Bone marrow (tissue), 2 donors: ENCODE results near the gene STK32C.
"Not testable (repeated sequence)": the region's sequence is repeated elsewhere in the genome, so short reads cannot be mapped to it uniquely, and the experiment has no call there.

Experiments used
- DNase-seq, 2 donors: peaks; one replicate each; lab custom pipeline; 2025; lab: John Stamatoyannopoulos, UW

STK32C gene

DNA sequence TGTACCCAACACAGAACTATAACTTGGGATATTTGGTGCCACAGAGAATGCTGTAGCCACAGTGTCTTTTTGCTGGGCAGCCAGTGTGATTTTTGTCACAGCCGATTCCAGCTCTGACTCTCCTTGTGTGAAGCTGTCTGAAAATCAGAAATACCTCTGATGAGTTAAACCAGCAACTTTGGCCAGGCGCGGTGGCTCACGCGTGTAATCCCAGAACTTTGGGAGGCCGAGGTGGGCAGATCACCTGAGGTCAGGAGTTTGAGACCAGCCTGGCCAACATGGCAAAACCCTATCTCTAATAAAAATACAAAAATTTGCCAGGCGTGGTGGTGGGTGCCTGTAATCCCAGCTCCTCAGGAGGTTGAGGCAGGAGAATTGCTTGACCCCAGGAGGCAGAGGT is 30.1 kb upstream of the STK32C start:
- DNase-seq, result not testable (repeated sequence)

- DNase-seq, result no peak
Measured at GRCh38 chr10:132336919-132337407, 29.2 kb upstream of the STK32C start.

DNA sequence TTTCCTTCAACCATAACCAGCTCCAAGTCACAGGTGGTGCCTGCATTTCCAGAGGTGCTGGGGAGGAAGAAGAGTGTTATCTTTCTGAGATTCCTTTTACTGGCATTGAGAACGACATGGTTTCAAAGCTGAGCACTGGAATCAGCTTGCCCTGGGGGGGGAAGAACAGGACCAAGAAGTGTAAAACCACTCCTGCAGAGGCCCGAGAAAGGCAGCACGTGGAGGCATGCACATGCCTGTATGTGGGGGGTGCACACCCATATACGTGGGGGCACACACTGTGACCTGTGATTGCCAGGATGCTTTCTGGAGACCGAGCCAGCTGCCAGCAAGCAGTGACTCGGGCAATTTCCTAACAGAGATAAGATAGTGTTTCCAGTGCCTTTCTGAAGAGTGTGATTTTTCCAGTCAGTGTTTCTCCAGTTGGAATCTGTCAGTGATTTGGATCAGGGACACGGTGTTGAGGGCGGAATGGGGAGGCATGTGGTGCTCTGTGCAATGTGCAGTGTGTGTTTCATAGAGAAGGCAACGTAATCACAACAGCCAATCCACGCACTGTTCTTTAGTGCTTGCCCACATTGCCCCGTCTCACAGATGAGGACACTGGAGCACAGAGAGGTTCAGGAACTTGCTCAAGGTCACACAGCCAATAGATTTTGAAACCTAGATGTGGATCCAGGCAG is 28.5 kb upstream of the STK32C start:
- no peak for DNase-seq

DNA sequence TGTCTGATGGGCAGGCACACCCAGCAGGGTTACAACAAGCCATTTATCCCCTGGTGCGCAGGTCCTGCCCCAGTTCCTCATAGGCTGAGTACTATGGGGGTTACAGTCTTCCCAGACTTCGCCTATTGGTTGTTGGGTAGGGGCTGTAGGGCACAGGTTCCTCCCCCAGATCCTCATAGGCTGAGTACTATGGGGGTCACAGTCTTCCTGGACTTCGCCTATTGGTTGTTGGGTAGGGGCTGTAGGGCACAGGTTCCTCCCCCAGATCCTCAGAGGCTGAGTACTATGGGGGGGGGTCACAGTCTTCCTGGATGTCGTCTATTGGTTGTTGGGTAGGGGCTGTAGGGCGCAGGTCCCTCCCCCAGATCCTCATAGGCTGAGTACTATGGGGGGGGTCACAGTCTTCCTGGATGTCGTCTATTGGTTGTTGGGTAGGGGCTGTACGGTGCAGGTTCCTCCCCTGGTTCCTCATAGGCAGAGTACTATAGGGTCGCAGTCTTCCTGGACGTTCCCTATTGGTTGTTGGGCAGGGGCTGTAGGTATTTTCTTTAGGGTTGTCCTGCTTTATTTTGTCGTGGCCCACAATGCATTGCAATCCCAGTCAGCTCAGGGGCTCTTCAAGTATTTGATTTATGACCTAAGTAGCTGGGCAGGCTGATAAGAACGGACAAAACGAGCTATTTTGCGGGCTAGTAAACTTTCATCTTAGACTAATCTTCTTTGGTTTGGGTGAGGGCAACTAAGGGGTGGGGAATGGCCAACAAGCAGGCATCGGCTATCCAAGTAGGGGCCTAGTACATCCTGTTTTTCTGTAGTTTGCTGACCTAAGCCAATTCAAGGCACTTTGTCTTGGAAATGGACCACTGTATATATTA is 27.7 kb upstream of the STK32C start:
- peak in 1 of 2 donors; percentile 100 for DNase-seq

- no peak for DNase-seq
Measured at GRCh38 chr10:132334631-132335188, 27.0 kb upstream of the STK32C start.

- no peak for DNase-seq
Measured at GRCh38 chr10:132333386-132333785, 25.6 kb upstream of the STK32C start.

DNA sequence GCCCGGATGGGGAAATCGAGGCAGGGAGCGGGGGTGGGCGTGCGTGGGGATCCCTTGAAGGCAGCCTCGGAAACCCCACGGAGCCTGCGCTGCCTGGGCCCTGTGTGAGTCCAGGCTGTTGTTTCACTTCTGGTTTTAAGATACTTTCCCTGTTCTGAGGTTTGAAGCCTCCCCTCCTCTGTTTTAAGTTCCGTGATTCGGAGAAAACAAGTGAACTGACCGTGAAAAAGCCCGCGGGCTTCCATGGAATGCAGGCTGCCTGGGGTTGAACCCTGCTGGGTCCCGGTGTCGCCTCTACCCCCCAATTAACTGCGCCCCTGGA is 24.6 kb upstream of the STK32C start:
- DNase-seq, result peak; percentile 10 to 58

DNA sequence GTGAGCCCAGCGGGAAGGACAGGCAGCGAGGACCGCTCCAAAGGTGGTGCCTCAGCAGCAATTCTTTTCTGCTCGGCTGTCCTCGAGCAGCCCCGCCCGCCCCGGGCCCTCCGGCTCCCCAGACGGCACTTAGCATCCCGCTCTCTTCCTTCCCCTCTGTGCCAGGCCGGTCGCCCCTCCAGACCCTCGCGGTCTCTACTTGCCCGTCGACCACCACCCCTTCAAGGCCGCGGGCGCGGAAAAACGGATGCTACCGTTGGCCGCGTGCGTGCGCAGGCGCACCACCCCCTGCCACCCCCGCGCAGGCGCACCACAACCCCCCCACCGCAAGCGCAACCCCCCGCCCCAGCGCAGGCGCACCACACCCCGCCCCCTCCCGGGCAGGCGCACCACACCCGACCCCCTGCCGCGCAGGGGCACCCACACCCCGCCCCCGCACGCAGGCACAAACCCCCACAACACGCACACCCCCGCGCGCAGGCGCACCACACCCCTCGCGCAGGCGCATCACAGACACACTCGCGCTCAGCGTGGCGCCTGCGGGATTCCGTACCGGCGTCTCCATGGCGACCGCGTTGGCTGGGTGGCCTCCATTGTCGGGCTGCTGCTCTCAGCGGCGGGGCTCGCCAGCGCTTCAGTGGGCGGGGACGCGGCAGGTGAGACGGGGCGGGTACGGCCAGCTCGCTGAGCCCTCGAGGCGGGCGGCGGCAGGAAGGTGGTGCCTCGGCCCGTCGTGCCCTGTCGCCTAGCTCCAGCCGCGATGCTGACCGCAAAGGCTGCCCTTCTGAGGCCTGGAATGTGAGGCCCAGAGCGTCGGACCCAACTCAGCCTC is 24.1 kb upstream of the STK32C start, which contains the start of gene LRRC27:
Gene LRRC27 (plus strand): TSS at position 593 of the 832 bp plus-strand sequence. CDS start 1,332 bp downstream, outside the sequence.
- peak; percentile 93 to 97 for DNase-seq

- DNase-seq, result no peak
Measured at GRCh38 chr10:132330486-132330833, 22.7 kb upstream of the STK32C start.

- DNase-seq, result peak in 1 of 2 donors; percentile 22
Measured at GRCh38 chr10:132329565-132330485, 22.1 kb upstream of the STK32C start.

DNA sequence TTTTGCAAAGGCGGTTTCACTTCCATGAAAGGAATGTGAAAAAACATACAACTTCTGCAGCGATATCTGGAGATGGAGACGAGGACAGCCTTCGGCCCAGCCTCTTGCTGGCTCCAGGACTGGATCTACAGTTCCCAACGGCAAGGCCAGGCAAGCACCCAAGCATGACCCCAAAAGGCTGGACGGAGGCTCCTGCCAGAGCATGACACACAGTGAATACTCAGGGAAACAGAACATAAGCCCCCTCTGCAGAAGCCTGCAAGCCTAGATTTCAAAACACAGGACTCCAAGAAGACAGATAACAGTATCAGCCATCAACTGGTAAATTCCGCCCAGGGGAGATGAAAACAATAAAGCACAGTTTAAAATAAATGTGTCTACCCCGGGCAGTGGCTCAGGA is 21.0 kb upstream of the STK32C start:
- DNase-seq, result no peak

GRCh38 chr10:132328106-132328505 is 20.4 kb upstream of the STK32C start:
- DNase-seq, result no peak

GRCh38 chr10:132326925-132327324 is 19.2 kb upstream of the STK32C start:
- DNase-seq, result no peak

GRCh38 chr10:132326344-132326889 is 18.7 kb upstream of the STK32C start:
- no peak for DNase-seq

- DNase-seq, result no peak
Measured at GRCh38 chr10:132324186-132324585, 16.4 kb upstream of the STK32C start.

DNA sequence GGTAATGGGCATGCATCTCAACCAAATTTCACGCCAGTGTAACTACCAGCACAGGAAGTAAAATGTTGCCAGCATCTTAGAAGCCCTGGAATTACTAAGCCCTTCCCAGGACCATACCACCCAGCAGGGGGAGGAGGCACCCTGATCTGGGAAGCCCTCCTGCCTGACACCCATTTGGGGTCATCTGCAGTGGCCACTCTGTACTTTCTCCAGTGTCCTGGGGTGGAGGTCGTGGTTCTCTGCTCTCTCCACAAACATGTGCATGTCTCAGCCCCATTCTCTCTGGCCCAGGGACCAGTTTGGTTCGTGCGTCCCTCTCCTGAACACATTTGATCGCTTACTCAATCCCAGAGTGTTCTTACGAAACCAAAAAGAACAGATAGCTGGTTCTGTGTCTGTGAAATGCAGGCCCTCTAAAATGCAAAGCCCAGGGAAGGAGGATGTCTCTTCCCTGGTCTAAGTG is 14.9 kb upstream of the STK32C start:
- no peak for DNase-seq

- no peak for DNase-seq
Measured at GRCh38 chr10:132321726-132322125, 14.0 kb upstream of the STK32C start.

GRCh38 chr10:132320654-132321469 is 13.1 kb upstream of the STK32C start:
- DNase-seq, result no peak

GRCh38 chr10:132319853-132320653 is 12.3 kb upstream of the STK32C start:
- DNase-seq, result peak; percentile 61 to 75
